Brain microvascular endothelial cell (primary cell): Measurements from ENCODE around the gene TJAP1.

Source experiments
- DNase-seq: peaks from one replicate; pipeline ENCODE4 v3.0.0-alpha.2; 2020
- H3K27ac ChIP-seq: fragments of 250-450 bp; sonication (Bioruptor Pico); 2 replicates; pipeline ENCODE4 v1.5.1; 2020; ENCODE audit warnings: mild to moderate bottlenecking, moderate library complexity
- H3K27me3 ChIP-seq: fragments of 250-450 bp; sonication (Bioruptor Pico); replicated peaks from 2 replicates; pipeline ENCODE4 v1.5.1; 2020; ENCODE audit warnings: mild to moderate bottlenecking
- H3K36me3 ChIP-seq: fragments of 250-450 bp; sonication (Bioruptor Pico); replicated peaks from 2 replicates; pipeline ENCODE4 v1.5.1; 2020; ENCODE audit warnings: mild to moderate bottlenecking
- H3K4me3 ChIP-seq: 2 replicates; pipeline ENCODE4 v1.5.1; 2011; ENCODE audit warnings: low read depth, mild to moderate bottlenecking, control low read depth, low read length, moderate library complexity
- CTCF ChIP-seq: IDR thresholded peaks from 2 replicates; pipeline ENCODE4 v1.5.1; 2011; ENCODE audit warnings: low read depth, mild to moderate bottlenecking, moderate library complexity, low read length, control low read depth, inconsistent platforms; ENCODE audit errors: missing control alignments
- in situ Hi-C: cut with HindIII; loops from 2 replicates; pipeline ENCODE4 v1.10.0; 2017; ENCODE audit warnings: low sequenced_read_pairs, low pct_ligation_motif_present

The TJAP1 gene, protein sequence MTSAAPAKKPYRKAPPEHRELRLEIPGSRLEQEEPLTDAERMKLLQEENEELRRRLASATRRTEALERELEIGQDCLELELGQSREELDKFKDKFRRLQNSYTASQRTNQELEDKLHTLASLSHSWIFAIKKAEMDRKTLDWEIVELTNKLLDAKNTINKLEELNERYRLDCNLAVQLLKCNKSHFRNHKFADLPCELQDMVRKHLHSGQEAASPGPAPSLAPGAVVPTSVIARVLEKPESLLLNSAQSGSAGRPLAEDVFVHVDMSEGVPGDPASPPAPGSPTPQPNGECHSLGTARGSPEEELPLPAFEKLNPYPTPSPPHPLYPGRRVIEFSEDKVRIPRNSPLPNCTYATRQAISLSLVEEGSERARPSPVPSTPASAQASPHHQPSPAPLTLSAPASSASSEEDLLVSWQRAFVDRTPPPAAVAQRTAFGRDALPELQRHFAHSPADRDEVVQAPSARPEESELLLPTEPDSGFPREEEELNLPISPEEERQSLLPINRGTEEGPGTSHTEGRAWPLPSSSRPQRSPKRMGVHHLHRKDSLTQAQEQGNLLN

GRCh38 chr6:43477235-43478007, at the start of gene TJAP1:
Gene TJAP1, plus strand, starts transcription at chr6:43477570. Its CDS starts 21,432 bp downstream, at chr6:43499002.
- Histone ChIP-seq H3K27me3 (no peaks in the 10 kb centered on the region), H3K27ac (peak within 1 kb of the TSS; percentile 83), H3K36me3 (no peaks in the 10 kb centered on the region), H3K4me3 (peak within 1 kb of the TSS; percentile 71)
- in situ Hi-C loops, result no loop called here
- no peak for TF ChIP-seq CTCF
- DNase-seq, result peak; percentile 80

DNA sequence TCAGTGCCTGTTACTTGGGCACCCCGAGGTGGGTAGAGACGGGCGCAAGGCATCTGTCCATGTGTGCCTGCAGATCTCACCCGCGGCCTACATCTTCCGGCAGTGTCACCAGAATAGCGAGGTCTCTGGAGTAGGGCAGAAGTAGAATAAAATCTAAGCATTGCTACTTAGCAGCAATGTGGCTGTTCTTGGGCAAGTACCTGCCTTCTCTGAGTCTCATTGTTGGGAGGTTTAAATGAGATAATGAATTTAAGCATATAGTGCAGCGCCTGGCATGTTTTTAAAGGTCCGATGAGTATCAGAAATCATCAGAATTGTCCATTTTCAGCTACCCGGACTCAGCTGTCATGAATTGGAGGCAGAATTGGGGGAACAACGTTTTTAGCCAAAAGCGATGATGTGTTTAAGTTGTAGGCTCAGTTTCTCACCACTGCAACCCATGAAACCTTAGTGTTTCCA, 49.2 kb upstream of the TJAP1 start:
- H3K4me3 ChIP-seq, result peak overlapping the region; percentile 98
- H3K36me3 ChIP-seq, result peaks cover 7% of the 10 kb centered on the region
- no peak for DNase-seq
- no peak for TF ChIP-seq CTCF
- peak overlapping the region; percentile 75 for H3K27ac ChIP-seq
- in situ Hi-C loops, result no loop called here
- H3K27me3 ChIP-seq, result no peaks in the 10 kb centered on the region

DNA sequence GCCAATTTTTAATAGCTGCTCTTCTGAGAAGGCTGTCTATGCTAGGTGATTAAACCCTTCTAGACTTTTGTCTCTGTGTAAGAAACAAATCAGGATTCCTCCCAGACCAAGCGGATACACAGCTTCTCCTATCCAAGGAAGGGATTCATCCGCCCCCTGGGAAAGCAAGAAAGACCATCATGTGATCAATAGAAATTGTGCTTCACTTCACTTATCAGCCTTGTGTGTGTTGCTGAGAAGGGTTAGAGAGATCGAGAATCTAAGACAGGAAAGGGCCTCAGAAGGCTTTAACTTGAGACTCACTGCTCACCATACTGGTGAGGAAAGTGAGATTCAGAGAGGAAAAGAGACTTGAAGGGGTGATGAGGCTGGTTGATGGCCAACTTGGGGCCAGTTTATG, 48.5 kb upstream of the TJAP1 start:
- no peak for TF ChIP-seq CTCF
- in situ Hi-C loops, result no loop called here
- H3K27ac ChIP-seq, result no peak overlapping the region
- peak overlapping the region; percentile 98 for H3K4me3 ChIP-seq
- peaks cover 10% of the 10 kb centered on the region for H3K36me3 ChIP-seq
- no peaks in the 10 kb centered on the region for H3K27me3 ChIP-seq
- no peak for DNase-seq

DNA sequence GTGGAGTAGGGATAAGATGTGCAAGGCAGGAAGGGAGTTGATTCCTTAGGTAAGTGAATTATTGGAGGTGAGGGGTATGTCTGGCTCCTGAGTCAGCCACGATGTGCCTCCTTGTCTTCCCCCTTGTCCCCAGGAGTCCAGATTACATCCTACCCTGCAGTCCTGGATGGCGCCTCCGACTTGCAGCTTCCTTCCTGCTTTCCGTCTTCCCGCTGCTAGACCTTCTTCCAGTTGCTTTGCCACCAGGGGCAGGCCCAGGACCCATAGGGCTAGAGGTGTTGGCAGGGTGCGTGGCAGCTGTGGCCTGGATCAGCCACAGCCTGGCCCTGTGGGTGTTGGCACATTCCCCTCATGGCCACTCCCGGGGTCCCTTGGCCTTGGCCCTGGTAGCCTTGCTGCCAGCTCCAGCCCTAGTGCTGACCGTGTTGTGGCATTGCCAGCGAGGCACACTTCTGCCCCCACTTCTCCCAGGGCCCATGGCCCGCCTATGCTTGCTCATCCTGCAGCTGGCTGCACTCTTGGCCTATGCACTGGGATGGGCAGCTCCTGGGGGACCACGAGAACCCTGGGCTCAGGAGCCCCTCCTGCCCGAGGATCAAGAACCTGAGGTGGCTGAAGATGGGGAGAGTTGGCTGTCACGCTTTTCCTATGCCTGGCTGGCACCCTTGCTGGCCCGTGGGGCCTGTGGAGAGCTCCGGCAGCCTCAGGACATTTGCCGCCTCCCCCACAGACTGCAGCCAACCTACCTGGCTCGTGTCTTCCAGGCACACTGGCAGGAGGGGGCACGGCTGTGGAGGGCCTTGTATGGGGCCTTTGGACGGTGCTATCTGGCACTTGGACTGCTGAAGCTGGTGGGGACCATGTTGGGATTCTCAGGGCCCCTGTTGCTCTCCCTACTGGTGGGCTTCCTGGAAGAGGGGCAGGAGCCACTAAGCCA, 45.1 kb upstream of the TJAP1 start:
- Histone ChIP-seq H3K4me3 (no peak overlapping the region), H3K27ac (no peak overlapping the region)

More for the DNA sequence above, 45.1 kb upstream of the TJAP1 start:
- no peak for DNase-seq
- no peak for TF ChIP-seq CTCF
- H3K27me3 ChIP-seq, result no peaks in the 10 kb centered on the region
- in situ Hi-C loops, result no loop called here
- peaks cover 14% of the 10 kb centered on the region for H3K36me3 ChIP-seq
